ENCODE results near the gene TET2. TPM values are rescaled to one million over a fixed set of nuclear protein-coding genes. Genes with fewer than 3 reads are reported as not detected.

The TET2 gene
- total RNA-seq, 1 donor from 2014 or later: 51.2 TPM

- TF ChIP-seq CTCF (IDR thresholded peaks at IDR 0.05): no peak
- no peaks in the 10 kb centered on the region for H3K27me3 Mint-ChIP-seq
- H3K27ac Mint-ChIP-seq: no peak overlapping the region
- intact Hi-C loops (cut with micrococcal nuclease): no loop called here
- ChIA-PET POLR2A (no interaction called here), CTCF (interaction anchor here (0.8 to 1.3 kb wide), 3 partner anchors 10 to 45 kb away, joined by 3 read pairs; no protein-coding TSS in a partner anchor)
- ATAC-seq (ENCODE audit: low read depth) (no peak), DNase-seq (no peak)
- H3K9me3 Mint-ChIP-seq: no peaks in the 10 kb centered on the region
- H3K4me1 Mint-ChIP-seq: peaks cover 48% of the 10 kb centered on the region
- no peak overlapping the region for H3K4me3 Mint-ChIP-seq
- peaks cover 5% of the 10 kb centered on the region for H3K36me3 Mint-ChIP-seq (ENCODE audit: low read depth)
Measured at GRCh38 chr4:105186701-105187161, 40.1 kb downstream of the TET2 start.

- Mint-ChIP-seq H3K36me3 (ENCODE audit: low read depth) (peaks cover 19% of the 10 kb centered on the region), H3K27me3 (no peaks in the 10 kb centered on the region), H3K27ac (peak overlapping the region; percentile 65), H3K9me3 (no peaks in the 10 kb centered on the region), H3K4me3 (no peak overlapping the region), H3K4me1 (peaks cover 65% of the 10 kb centered on the region)
- POLR2A ChIA-PET: no interaction called here
- CTCF ChIA-PET: no interaction called here
- no peak for TF ChIP-seq CTCF (IDR thresholded peaks at IDR 0.05)
- intact Hi-C loops (cut with micrococcal nuclease): loop anchor here (5.0 kb wide), 2 partner anchors 47 to 282 kb away; partner anchors contain the start of gene PPA2
- ATAC-seq (ENCODE audit: low read depth) (no peak), DNase-seq (no peak)
Measured at GRCh38 chr4:105189855-105190650, 43.4 kb downstream of the TET2 start.

DNA sequence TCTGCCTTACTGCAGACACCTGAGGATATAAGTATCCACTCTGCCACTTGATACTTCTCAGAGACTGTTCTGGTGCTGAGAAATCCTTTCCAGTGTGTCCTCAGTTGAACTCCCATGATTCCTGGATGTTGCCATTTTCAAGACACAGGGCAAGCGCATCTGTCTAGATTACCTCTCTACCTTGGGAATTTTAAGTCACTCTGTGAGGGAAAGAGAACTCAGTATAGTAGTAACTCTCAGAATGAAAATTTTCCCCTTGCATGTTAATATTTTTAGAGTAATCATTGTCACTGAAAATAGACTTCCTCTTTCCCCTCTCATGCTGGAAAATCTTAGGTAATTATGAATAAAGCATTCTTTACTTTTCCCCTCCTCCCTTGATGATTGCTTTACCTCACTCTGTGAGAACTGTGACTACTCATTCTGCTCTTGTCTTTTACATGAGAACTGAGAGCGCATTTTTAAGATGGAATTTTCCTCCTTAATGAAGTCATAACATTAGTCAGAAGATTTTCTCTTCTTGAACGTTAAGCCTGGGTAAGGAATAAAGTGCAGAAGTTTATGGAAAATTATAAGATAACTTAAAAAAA is 45.0 kb downstream of the TET2 start:
- peak overlapping the region; percentile 25 for H3K4me3 Mint-ChIP-seq
- POLR2A ChIA-PET: no interaction called here

DNA sequence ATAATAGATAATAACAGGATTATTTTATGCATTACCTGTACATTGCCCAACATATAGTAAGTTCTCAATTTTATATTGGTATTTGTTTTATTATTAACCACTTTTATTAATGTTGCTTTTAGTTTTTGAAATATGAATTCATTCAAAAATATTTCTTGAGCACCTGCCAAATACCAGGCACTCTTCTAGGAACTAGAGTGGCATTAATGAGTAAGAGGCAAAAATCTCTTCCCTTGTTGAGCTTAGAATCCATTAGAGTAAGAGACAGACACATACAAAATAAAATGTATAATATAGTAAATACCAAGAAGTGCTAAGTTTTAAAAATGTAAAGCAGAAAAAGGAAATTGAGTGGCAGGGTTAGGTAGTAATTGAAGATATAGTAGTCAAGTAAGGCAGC is 45.8 kb downstream of the TET2 start:
- CTCF ChIA-PET: no interaction called here
- DNase-seq (no peak), ATAC-seq (ENCODE audit: low read depth) (no peak)
- no peak for TF ChIP-seq CTCF (IDR thresholded peaks at IDR 0.05)
- Mint-ChIP-seq H3K4me1 (peaks cover 85% of the 10 kb centered on the region), H3K9me3 (no peaks in the 10 kb centered on the region), H3K27me3 (no peaks in the 10 kb centered on the region), H3K27ac (no peak overlapping the region), H3K4me3 (no peak overlapping the region), H3K36me3 (ENCODE audit: low read depth) (peaks cover 30% of the 10 kb centered on the region)
- intact Hi-C loops (cut with micrococcal nuclease): loop anchor here (5.0 kb wide), 2 partner anchors 45 to 280 kb away; partner anchors contain the start of gene PPA2
- POLR2A ChIA-PET: no interaction called here

More for the DNA sequence above, 45.0 kb downstream of the TET2 start:
- H3K36me3 Mint-ChIP-seq (ENCODE audit: low read depth): peaks cover 28% of the 10 kb centered on the region
- ATAC-seq (ENCODE audit: low read depth): peak; percentile 73
- H3K27me3 Mint-ChIP-seq: no peaks in the 10 kb centered on the region
- no peak for TF ChIP-seq CTCF (IDR thresholded peaks at IDR 0.05)
- CTCF ChIA-PET: interaction anchor here (0.6 kb wide), 1 partner anchor 114 kb away, joined by 3 read pairs; no protein-coding TSS in a partner anchor
- H3K9me3 Mint-ChIP-seq: no peaks in the 10 kb centered on the region
- H3K4me1 Mint-ChIP-seq: peaks cover 79% of the 10 kb centered on the region
- peak overlapping the region; percentile 77 for H3K27ac Mint-ChIP-seq
- intact Hi-C loops (cut with micrococcal nuclease): loop anchor here (1.0 to 5.0 kb wide), 4 partner anchors 46 to 281 kb away; partner anchors contain the start of gene PPA2
- no peak for DNase-seq

GRCh38 chr4:105192910-105193309 is 46.2 kb downstream of the TET2 start:
- no peak for TF ChIP-seq CTCF (IDR thresholded peaks at IDR 0.05)
- ChIA-PET POLR2A (no interaction called here), CTCF (no interaction called here)
- ATAC-seq (ENCODE audit: low read depth) (no peak), DNase-seq (no peak)
- Mint-ChIP-seq H3K27ac (no peak overlapping the region), H3K9me3 (no peaks in the 10 kb centered on the region), H3K36me3 (ENCODE audit: low read depth) (peaks cover 30% of the 10 kb centered on the region), H3K27me3 (no peaks in the 10 kb centered on the region), H3K4me1 (peaks cover 84% of the 10 kb centered on the region), H3K4me3 (no peak overlapping the region)
- intact Hi-C loops (cut with micrococcal nuclease): loop anchor here (5.0 kb wide), 2 partner anchors 44 to 279 kb away; partner anchors contain the start of gene PPA2

Data from activated B cell treated with CpG ODN at 0.5 μM for 24 hours (primary cell).